GM21786 (cell line): ENCODE measurements around the gene CORO2B.
"Not testable (repeated sequence)": the region's sequence is repeated elsewhere in the genome, so short reads cannot be mapped to it uniquely, and the experiment has no call there.

Experiments used
- ATAC-seq: cut with Tn5 transposase; IDR thresholded peaks from one replicate; pipeline ENCODE4 v1.9.1; 2021; ENCODE audit not compliant: unreplicated experiment

CORO2B gene

GRCh38 chr15:68668926-68669600 lies 90.3 kb downstream of the CORO2B start:
- no peak for ATAC-seq

DNA sequence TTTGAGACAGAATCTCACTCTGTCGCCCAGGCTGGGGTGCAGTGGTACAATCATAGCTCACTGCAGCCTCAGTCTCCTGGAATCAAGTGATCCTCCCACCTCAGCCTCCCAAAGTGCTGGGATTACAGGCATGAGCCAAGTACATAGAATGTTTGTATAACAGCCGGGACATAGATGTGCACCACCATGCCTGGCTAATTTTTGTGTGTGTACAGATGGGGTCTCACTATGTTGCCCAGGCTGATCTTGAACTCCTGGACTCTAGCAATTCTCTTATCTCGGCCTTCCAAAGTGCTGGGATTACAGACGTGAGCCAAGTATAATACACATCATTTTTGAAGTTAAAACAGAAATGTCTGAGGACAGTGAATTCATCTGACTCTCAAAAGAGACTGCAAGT lies 93.5 kb downstream of the CORO2B start:
- no peak for ATAC-seq

DNA sequence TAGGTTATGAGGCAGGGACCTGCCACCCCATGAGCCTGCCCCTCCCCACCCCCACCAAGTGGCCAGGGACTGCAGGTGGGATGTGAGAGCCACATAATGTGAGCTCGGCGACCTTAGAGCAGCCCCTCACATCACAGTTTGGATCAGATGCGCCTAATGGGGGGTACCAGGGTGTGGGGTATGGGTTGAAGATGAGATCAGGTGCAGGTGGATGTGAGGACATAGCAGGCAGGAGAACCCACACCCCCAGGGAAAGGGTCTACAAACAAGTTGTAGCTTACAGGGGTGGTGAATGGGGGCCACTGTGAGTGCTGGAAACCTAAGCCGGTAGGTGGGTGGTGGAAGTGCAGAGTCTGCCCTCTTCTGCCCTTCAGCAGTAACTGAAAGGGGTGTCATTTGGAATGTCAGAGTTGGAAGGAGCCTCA lies 94.0 kb downstream of the CORO2B start:
- ATAC-seq = no peak

DNA sequence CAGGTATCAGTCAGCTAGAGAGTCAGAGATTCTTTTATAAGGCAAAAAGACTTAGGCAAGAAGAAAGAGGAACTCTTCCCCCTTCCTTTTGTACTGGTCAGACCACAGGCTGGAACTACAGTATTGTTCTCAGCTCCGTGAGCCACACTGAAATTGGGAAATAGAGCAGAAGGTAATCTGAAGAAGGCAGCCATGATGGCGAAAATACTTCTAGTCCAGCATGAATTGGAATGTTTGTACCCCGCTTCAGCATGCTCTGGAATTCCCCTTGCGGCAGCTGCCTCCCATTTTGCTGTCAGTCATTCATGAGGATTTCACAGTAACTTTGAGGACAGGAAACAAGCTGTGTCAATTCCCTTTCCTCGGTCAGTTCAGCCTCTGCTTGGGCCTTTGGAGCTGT lies 96.2 kb downstream of the CORO2B start:
- no peak for ATAC-seq

DNA sequence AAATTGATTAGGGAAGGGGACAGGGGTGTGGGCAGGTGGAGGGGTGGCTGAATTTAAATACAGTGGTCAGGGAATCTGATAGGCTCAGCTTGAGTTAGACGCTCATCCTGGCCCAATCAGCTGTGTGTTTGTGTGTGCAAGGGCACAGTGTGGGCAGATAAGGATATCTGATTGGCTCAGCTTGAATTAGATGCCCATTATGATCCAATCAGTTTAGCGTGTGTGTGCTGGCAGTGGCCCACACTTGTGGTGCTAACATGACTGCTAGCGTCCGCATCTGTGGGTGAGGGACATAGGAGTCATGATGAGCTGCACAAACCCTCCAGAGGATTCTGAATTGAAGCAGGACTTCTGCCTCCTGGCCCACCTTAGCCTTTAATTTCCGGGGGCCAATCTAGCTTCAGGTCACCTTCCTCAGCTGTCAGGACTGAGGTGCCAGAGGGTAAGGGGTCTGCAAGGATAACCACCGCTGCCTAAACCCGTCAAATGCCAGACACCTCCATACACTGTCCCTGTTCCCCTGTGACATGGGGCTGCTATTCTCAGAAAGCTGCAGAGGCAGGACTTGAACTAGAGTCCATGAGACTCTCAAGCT lies 97.3 kb downstream of the CORO2B start:
- no peak for ATAC-seq

GRCh38 chr15:68676926-68677325 lies 98.1 kb downstream of the CORO2B start:
- ATAC-seq = no peak

GRCh38 chr15:68677996-68678395 lies 99.2 kb downstream of the CORO2B start:
- no peak for ATAC-seq

DNA sequence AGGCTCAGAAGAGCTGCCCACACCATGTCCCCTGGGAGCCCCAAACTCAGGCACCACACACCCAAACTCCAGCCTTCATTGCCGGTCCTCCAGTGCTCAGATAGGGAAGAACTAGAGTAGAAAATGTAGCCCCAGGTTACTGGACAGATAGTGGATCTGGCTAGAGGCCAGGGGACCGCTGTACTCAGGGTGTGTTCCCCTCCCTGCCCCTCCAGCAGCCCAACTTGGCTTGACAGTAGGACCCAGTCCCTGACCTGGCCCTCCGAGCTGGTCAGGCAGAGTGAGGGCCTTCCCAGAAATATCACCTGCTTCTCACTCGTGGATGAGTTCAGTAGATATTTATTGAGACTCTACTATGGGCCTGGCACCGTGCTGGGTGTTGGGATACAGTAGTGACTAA lies 100.0 kb downstream of the CORO2B start:
- no peak for ATAC-seq

- ATAC-seq = no peak
Observed at GRCh38 chr15:68679161-68679560, 100.4 kb downstream of the CORO2B start.

DNA sequence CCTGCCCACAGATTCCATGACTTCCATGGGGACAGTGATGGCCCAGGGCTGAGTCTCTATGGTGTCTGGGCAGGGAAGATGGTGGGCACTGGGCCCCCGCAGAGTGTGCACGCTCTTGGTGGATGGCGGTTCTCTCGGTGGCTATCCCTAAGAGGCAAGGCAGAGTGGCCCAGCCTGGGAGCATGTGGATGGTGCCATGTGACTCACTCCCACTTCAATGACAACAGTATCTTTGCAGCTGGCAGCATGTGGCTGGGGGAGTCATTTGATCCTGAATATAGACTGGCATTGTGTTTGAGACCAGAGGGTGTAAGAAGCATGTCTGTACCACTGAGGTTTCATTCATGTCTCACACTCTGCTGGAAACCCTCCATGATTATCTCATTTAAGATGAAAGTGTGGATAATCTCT lies 101.2 kb downstream of the CORO2B start:
- ATAC-seq = no peak

DNA sequence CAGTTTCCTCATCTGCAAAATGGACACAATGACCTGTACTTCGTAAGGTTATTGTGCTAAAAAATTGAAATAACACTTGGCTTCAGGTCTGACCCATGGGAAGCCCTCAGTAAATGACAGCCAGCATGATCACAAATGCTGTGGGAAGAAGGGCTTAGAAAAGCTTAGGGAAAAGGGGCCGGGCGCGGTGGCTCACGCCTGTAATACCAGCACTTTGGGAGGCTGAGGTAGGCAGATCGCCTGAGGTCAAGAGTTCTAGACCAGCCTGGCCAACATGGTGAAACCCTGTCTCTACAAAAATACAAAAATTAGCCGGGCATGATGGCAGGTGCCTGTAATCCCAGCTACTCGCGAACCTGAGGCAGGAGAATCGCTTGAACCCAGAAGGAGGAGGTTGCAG lies 102.0 kb downstream of the CORO2B start:
- not testable (repeated sequence) for ATAC-seq

DNA sequence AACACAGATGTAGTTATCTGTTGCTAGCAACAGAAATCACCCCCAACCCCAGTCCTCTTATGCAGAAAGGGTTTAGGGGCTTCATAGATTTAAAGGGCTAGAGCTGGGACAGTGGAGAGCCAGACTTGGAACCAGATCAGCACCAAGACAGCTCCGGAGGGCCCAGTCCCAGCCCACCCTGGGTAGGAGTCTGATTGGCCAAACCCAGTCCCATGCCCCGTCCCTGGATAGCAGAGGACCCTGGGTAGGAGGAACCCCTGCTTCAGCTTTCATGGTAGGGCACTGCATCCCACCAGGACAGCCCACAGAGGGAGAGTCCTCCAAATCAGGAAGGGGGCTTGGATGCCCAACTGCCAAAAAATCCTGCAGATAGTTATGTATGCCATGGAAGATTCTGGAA lies 103.0 kb downstream of the CORO2B start:
- ATAC-seq = no peak

DNA sequence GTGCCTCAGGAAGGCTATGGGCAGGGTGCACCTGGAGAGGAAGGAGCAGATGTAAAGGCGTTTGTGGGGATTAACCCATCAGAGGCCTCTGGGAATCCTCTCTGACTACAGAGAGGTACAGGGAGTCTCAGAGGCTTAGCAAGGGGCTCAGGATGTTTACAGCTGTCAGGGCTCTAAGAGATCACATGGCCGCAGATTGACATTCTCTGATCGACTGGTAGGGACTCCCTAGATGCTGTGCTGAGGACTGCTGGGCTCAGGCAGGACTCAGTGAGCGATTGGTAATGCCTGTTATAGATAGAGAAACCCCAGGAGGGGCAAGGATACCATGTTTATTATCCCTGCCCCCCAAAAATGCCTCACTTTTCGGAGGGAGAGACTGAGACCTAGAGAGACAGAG lies 103.5 kb downstream of the CORO2B start:
- no peak for ATAC-seq

DNA sequence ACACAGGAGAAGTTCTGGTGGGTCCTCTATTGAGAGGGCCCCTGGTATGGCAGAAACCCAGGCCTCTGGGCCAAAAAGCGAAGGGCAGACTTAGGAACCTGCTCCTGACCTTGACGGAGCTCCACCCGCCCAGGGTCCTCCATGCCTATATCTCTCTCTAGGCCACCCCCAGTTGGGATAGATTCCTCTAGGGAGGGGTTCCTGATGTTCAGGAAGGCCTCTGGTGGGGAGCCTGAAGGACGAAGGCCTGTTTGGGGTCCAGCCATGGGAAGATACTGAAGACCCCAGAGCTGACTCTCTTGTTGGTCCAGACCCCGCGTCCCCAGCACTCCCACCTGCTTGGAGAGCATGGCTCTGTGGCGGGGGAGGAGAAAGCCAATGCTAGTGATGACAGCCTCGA lies 104.2 kb downstream of the CORO2B start:
- ATAC-seq = no peak

GRCh38 chr15:68683551-68683950 lies 104.8 kb downstream of the CORO2B start:
- ATAC-seq = no peak

DNA sequence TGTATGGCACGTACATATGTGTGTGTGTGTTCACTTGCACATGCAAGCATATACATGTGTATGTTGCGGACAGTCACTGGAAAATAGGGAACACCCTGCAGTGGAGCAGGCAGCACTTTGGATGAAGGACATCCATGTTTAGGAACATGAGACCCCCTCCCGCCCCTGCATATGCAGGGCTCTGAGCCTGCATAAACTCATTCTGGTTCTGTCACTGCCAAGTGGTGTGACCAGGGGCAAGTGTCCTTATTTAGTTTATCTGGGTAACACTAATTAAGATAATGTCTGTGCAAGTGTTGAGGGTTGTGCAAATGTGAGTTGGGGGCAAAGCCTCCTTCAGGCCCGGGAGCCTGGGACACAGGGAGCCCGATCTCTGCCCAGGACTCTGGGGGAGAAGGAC lies 105.7 kb downstream of the CORO2B start:
- no peak for ATAC-seq

- no peak for ATAC-seq
Observed at GRCh38 chr15:68687136-68687735, 108.4 kb downstream of the CORO2B start.

- no peak for ATAC-seq
Observed at GRCh38 chr15:68691705-68692104, 112.9 kb downstream of the CORO2B start.

DNA sequence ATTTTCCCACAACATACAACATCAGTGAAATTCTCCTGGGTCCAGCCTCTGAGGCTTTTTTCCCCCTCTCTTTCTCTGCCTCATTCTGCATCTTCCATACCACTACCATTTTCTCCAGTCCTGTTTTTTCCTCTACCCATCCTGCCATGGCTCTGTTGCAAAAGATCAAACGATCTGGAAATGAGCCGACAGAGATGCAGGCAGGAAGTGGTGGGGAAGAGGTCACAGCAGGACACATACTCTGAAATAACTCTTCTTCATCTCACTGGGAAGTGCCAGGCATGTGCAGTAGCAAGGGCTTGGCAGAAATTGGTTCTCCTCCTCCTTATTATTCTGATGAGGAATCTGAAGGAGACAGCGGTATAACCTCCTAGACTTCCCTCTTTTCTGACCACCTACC lies 114.3 kb downstream of the CORO2B start:
- no peak for ATAC-seq

DNA sequence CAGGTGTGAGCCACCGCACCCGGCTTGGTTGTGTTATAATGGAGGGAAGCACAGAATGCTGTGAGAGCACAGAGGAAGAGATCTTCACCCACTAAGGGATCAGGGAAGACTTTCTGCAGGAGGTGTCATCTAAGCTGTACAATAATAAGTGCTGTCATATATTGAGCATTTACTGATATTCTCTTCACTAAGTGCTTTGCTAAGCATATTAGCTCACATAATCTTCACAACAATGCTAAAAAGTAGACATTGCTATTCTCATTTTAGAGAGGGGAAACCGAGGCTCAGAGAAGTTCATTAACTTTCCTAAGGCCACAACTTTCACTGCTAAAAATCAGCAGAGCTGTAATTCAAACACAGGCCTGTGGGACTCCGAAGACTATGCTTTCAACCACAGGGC lies 115.3 kb downstream of the CORO2B start:
- ATAC-seq = no peak

- no peak for ATAC-seq
Observed at GRCh38 chr15:68695061-68695595, 116.3 kb downstream of the CORO2B start.
